Left lobe of liver (tissue), 2 donors: ENCODE data around the gene MAPKAPK2. TPM values are rescaled to one million over a fixed set of nuclear protein-coding genes. Genes with fewer than 3 reads are reported as not detected.
A peak's percentile ranks its signal among the peaks of the same experiment; 100 is the strongest.

Experiments
- ATAC-seq: fragments of 200-7000 bp; cut with Tn5 transposase; one replicate; pipeline ENCODE4 v1.9.1; 2020; ENCODE audit warnings: mild to moderate bottlenecking, moderate library complexity
- DNase-seq: peaks from one replicate; pipeline ENCODE4 v3.0.0-alpha.2; 2020; ENCODE audit warnings: low spot score
- total RNA-seq: library from RNA; stranded (reverse); gene quantifications from one replicate; pipeline ENCODE4 v1.2.1, GENCODE V29; 2021
- donor health status: DM: no; HTN: no; CAD: no; lungs with moderate emphysema.
- donor health status: DM: no; HTN: yes; CAD: no.

The MAPKAPK2 gene
- total RNA-seq, 1 donor from 2014 or later = 41.0 TPM

GRCh38 chr1:206716870-206717673 is 32.4 kb downstream of the MAPKAPK2 start:
- ATAC-seq = peak; percentile 45
- DNase-seq = no peak

GRCh38 chr1:206717674-206717989 is 32.9 kb downstream of the MAPKAPK2 start:
- ATAC-seq (no peak), DNase-seq (no peak)

DNA sequence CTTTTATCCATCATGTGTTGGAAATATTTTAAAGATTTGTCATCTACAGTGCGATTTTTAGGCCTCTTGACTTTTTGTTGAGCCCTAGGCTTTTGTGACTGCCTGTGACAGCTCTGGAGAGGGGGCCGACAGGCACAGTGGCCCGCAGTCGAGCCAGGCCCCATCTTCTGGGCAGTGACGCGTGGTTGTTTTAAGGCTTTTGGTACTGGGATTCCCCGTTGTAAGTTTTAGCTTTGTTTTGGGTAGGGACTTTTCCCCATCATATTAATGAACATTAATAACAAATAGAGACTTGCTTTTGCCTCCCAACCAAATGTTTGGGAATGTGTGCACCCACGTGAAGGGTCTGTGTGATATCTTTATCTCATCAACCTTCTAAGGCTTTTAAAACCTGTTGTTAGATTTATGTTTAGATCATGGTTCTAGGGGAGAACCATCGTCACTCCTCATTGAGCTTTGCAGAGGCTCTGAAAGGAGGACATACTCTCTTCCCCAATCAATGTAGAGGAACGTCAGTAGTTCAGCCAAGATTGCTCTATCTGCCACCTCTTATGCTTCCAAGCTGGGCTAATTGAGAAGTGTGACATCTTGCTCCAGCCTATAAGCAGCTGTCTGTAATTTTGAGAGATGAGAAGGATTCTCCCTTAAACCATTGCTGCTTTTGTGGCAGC is 34.6 kb downstream of the MAPKAPK2 start:
- DNase-seq = no peak
- ATAC-seq = no peak

GRCh38 chr1:206721454-206721853 is 36.7 kb downstream of the MAPKAPK2 start:
- DNase-seq (peak; percentile 62), ATAC-seq (peak; percentile 29)

DNA sequence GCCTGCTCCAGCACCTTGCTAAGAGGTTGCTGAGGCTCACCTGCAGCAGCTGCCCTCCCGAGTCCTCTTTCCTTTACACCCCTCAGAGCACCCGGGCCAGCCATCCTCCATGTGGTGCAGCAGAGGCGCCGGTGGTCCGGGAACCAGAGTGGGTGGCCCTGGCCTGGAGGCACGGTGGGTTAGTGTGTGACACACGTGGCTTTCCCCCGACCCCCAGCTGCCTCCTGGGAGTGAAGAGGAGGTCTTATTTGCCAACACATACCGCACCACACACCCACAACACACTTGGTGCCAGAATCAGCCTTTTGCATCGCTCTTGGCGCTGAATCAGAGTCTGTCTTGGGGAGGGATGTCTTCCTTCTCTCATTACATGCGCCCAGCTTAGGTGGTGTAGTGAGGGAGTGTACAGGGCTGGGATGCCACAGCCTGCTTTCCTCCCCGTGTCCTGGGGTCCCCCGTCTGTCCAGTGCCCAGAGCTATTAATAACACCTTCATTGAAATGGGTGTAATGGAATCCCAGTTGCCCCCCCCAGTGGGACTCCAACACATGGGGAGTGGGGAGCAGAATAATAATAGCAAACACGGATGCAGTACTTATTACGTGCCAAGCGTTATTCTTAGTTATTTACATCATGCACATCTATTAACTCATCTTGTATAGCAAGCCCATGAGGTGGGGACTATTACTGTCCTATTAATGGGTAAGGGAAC is 38.2 kb downstream of the MAPKAPK2 start:
- ATAC-seq (peak; percentile 1), DNase-seq (no peak)

DNA sequence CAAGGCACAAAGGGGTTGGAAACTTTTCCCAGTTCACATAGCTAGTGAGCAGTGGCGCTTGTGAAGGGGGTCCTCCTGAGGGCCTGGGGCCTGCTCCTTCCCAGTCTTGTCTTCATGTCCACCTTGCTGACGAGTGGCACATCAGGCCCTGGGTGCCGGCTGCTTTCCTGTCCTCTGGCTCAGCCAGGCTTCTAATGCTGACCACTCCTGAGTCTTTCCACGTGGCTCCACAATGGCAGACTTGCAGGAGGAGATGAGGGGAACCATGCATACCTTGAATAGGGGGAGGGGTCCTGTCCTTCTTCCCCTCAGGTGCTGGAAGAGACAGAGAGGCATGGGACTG is 38.7 kb downstream of the MAPKAPK2 start:
- DNase-seq (no peak), ATAC-seq (peak; percentile 14)

DNA sequence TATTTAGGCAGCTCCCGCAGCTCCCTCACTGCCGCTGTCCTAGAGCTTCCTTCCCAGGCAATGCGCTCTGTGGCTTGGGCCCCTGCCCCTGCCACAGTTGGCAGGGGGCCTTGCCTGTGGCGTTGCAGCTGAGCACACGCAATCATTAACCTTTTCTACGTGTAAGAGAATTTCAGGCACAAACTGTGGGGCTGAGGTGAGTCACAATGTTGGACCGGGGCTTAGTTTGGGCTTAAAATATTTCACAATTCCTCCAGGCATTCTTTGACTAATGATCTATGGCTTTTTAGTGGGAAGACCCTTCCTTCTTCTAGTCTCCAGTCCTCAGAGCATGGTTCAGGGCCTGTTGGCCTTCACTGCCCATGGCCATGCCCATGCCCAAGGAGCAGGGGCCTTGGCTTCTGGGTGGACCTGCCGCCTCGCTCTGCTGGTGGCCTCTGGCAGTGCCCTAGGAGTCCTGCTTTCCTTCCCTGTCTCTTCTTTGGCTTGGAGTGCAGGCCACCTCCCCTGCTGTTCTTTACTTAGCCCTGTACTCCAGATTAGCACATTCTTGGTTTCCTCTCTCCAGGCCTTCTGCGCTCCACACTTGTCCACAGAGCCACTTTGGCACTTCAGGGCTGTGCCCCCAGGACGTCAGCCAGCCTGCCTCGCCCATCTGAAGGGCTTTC is 39.2 kb downstream of the MAPKAPK2 start:
- ATAC-seq (peak; percentile 79), DNase-seq (peak; percentile 83)

- ATAC-seq = peak; percentile 28
- no peak for DNase-seq
These were observed 40.6 kb downstream of the MAPKAPK2 start for GRCh38 chr1:206725109-206725963.

DNA sequence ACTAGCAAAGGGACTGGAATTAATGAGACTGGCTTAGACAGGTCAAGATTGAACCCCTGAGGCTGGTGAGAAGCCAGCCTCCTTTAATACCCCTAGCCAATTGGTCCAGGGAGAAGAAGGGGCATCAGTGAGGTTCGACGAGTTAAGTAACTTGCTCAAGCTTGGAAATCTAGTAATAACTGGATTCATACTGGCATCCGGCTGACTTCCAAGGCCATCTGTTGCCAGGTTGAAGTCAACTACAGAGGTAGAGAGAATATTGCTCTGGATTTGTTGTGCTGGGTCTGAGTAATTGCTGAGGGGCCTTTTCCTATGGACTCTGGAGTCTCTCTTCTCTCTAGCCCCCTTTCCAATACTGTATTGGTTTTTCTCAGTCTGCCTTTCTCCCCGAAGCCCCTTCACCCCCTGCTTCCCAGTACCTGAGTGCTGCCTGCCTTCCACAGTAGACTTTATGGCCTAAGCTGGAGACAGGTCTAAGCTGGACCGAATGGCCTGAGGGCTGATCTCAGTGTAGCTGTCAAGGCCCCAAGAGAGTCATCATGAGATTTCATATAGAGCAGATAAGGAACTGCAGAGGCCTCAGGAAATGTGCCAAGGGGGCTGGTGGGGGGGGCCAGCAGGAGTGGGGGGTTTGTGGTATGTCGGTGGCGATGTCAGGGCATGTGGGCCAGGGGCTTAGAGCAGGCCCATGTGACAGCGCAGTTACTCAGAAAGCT is 43.4 kb downstream of the MAPKAPK2 start:
- no peak for ATAC-seq
- DNase-seq = peak; percentile 19

- DNase-seq (peak; percentile 41), ATAC-seq (no peak)
These were observed 43.9 kb downstream of the MAPKAPK2 start for GRCh38 chr1:206728697-206728987.

DNA sequence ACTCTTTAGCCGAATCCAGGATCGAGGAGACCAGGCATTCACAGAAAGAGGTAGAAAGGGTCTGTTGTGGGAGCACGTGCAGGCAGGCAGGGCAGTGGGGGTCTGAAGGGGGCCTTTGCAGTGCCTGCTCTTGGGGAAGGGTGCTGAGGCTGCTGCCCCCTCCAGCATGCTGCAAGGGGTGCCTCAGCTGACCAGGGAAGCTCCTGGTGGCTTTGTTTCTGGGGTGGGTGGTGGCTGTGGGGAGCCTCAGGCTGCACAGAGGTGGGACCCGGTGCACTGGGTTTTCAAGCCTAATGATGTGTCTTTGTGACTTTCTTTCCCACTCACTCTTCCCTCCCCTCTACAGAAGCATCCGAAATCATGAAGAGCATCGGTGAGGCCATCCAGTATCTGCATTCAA is 44.3 kb downstream of the MAPKAPK2 start:
- ATAC-seq (no peak), DNase-seq (peak; percentile 40)

DNA sequence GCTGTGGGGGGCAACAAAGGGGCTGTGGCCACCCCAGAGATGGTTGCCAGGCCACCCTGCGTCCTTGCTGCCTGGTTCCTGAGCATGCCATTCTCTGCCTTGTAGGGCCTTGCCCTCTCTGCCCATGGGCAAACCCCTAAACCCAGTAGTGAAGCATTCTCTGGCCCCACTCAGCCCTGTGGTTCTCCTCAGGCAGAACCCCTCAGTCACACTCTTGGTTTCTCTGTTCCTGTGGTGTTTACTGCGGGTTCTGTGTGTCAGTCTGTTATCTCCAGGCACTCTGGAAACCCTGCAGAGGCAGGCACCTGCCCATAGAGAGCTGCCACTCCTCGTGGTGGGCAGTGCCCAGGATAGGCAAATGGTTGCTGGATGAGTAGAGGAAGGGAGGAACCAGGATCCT is 44.8 kb downstream of the MAPKAPK2 start:
- DNase-seq = peak; percentile 36
- no peak for ATAC-seq

GRCh38 chr1:206732508-206732907 is 47.8 kb downstream of the MAPKAPK2 start:
- DNase-seq (peak; percentile 35), ATAC-seq (no peak)

GRCh38 chr1:206732992-206733391 is 48.3 kb downstream of the MAPKAPK2 start:
- no peak for DNase-seq
- ATAC-seq = no peak

GRCh38 chr1:206734499-206735142 is 49.9 kb downstream of the MAPKAPK2 start:
- DNase-seq = no peak
- peak; percentile 55 for ATAC-seq

- ATAC-seq (no peak), DNase-seq (no peak)
These were observed 50.9 kb downstream of the MAPKAPK2 start for GRCh38 chr1:206735553-206736031.

DNA sequence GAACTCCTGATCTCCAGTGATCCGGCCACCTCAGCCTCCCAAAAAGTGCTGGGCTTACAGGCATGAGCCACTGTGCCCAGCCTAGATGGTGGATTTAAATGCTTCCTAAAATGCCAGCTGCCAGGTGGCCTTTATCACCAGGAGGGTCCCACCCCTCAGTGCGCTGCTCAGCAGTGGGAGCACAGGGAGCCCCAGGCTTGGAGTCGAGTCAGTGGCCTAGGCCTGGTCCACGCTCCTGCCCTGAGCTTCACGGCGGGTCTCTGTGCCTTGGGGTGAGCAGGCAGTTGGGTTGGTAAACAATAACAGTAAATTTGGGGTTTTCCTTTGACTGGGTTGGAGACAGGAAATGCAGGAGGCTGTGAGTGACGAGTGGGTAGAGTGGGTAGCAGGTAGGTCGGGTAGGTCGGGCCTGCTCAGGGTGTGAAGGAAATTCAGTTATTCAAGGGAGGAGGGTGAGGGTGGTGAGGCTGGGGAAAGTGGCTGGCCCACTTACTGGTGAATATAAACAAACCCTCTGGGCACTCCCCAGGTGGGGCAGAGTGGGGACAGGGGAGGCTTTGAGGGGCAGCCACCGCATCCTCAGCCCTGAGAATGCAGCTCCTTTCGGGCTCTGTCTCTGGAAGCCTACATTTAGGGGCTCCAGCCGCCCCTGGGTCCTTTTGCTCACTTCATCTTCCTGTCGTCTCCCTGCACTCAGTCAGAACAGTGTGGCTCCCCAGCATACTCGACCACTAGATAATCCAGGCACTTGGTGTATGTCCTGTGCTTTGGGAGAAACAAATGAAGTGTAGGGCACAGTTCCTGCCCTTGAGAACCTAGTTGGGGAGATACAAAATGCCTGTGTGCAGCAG is 52.4 kb downstream of the MAPKAPK2 start:
- ATAC-seq (peak; percentile 7), DNase-seq (no peak)

- DNase-seq = no peak
These were observed 53.1 kb downstream of the MAPKAPK2 start for GRCh38 chr1:206737729-206738201.

More at GRCh38 chr1:206737729-206738201, 53.1 kb downstream of the MAPKAPK2 start:
- peak; percentile 73 for ATAC-seq
